ENCODE data around the gene CLIP3.
"Not testable (repeated sequence)": the region's sequence is repeated elsewhere in the genome, so short reads cannot be mapped to it uniquely, and the experiment has no call there.

CLIP3 gene

GRCh38 chr19:36009220-36009619 lies 23.5 kb downstream of the CLIP3 start:
- peak; percentile 73 for DNase-seq (ENCODE audit: low read depth)

- no peak for DNase-seq (ENCODE audit: low read depth)
Observed at GRCh38 chr19:36008336-36008978, 24.2 kb downstream of the CLIP3 start, which contains the start of gene SYNE4. Gene SYNE4 (minus strand): TSS chr19:36008813. CDS start chr19:36008681, 132 bp downstream.

GRCh38 chr19:36006955-36007354 lies 25.7 kb downstream of the CLIP3 start:
- DNase-seq (ENCODE audit: low read depth), result no peak

- DNase-seq (ENCODE audit: low read depth), result no peak
Observed at GRCh38 chr19:36003284-36003683, 29.4 kb downstream of the CLIP3 start.

- no peak for DNase-seq (ENCODE audit: low read depth)
Observed at GRCh38 chr19:36001605-36002004, 31.1 kb downstream of the CLIP3 start.

GRCh38 chr19:35996777-35997176 lies 35.9 kb downstream of the CLIP3 start:
- DNase-seq (ENCODE audit: low read depth), result no peak

GRCh38 chr19:35995048-35995993 lies 37.4 kb downstream of the CLIP3 start, which contains the start of gene SDHAF1:
Gene SDHAF1 (plus strand): TSS chr19:35995188. CDS start chr19:35995275, 87 bp downstream.
- DNase-seq (ENCODE audit: low read depth), result peak; percentile 93

GRCh38 chr19:35993923-35994598 lies 38.6 kb downstream of the CLIP3 start:
- no peak for DNase-seq (ENCODE audit: low read depth)

- DNase-seq (ENCODE audit: low read depth), result no peak
Observed at GRCh38 chr19:35992907-35993765, 39.5 kb downstream of the CLIP3 start.

GRCh38 chr19:35991731-35992450 lies 40.8 kb downstream of the CLIP3 start:
- DNase-seq (ENCODE audit: low read depth), result no peak

GRCh38 chr19:35990771-35991730 lies 41.6 kb downstream of the CLIP3 start:
- DNase-seq (ENCODE audit: low read depth), result no peak

- DNase-seq (ENCODE audit: low read depth), result no peak
Observed at GRCh38 chr19:35990156-35990555, 42.5 kb downstream of the CLIP3 start.

GRCh38 chr19:35988824-35989223 lies 43.8 kb downstream of the CLIP3 start:
- DNase-seq (ENCODE audit: low read depth), result no peak

- DNase-seq (ENCODE audit: low read depth), result no peak
Observed at GRCh38 chr19:35987571-35987896, 45.1 kb downstream of the CLIP3 start.

- DNase-seq (ENCODE audit: low read depth), result no peak
Observed at GRCh38 chr19:35986664-35987570, 45.8 kb downstream of the CLIP3 start.

GRCh38 chr19:35986111-35986510 lies 46.6 kb downstream of the CLIP3 start:
- DNase-seq (ENCODE audit: low read depth), result no peak

GRCh38 chr19:35983177-35983576 lies 49.5 kb downstream of the CLIP3 start:
- no peak for DNase-seq (ENCODE audit: low read depth)

- DNase-seq (ENCODE audit: low read depth), result not testable (repeated sequence)
Observed at GRCh38 chr19:35980997-35981396, 51.7 kb downstream of the CLIP3 start.

All from iris pigment epithelial cell (primary cell).